ENCODE measurements around the gene PRR13. TPM values are rescaled to one million over a fixed set of nuclear protein-coding genes. Genes with fewer than 3 reads are reported as not detected.

PRR13 gene
- total and polyA plus RNA-seq, 2 of the 8 experiments (the other 6 are each of a cell fraction or from before 2014, with no cell fraction given) = 82.9 to 185 TPM

Other genes starting within 250 kb of the PRR13 start
- 0.54 and 1.2 TPM in 2 replicates for gene ITGB7, start 234.5 kb upstream of the PRR13 start, total RNA-seq (2021; fragmentation: NEBNext Ultra II Directional; extraction: Animal tissue kit (Norgen Biotek cat#: 25700))
- gene ITGB7, start 234.5 kb upstream of the PRR13 start, polyA plus RNA-seq (2011; rRNA removed) = 0.25 and 0.35 TPM in 2 replicates
- 68.6 and 68.9 TPM in 2 replicates for gene RARG, start 209.5 kb upstream of the PRR13 start, total RNA-seq (2021; fragmentation: NEBNext Ultra II Directional; extraction: Animal tissue kit (Norgen Biotek cat#: 25700))
- 68.6 and 84.2 TPM in 2 replicates for gene RARG, start 209.5 kb upstream of the PRR13 start, polyA plus RNA-seq (2011; rRNA removed)
- 47.0 and 52.7 TPM in 2 replicates for gene ESPL1, start 173.4 kb upstream of the PRR13 start, total RNA-seq (2021; fragmentation: NEBNext Ultra II Directional; extraction: Animal tissue kit (Norgen Biotek cat#: 25700))
- 31.8 and 49.6 TPM in 2 replicates for gene ESPL1, start 173.4 kb upstream of the PRR13 start, polyA plus RNA-seq (2011; rRNA removed)
- 265 and 290 TPM in 2 replicates for gene PFDN5, start 146.2 kb upstream of the PRR13 start, total RNA-seq (2021; fragmentation: NEBNext Ultra II Directional; extraction: Animal tissue kit (Norgen Biotek cat#: 25700))
- gene PFDN5, start 146.2 kb upstream of the PRR13 start, polyA plus RNA-seq (2011; rRNA removed) = 339 and 630 TPM in 2 replicates
- 77.1 and 83.3 TPM in 2 replicates for gene MYG1, start 142.0 kb upstream of the PRR13 start, total RNA-seq (2021; fragmentation: NEBNext Ultra II Directional; extraction: Animal tissue kit (Norgen Biotek cat#: 25700))
- 104 and 117 TPM in 2 replicates for gene MYG1, start 142.0 kb upstream of the PRR13 start, polyA plus RNA-seq (2011; rRNA removed)
- 66.1 and 68.2 TPM in 2 replicates for gene AAAS, start 120.1 kb upstream of the PRR13 start, total RNA-seq (2021; fragmentation: NEBNext Ultra II Directional; extraction: Animal tissue kit (Norgen Biotek cat#: 25700))
- gene AAAS, start 120.1 kb upstream of the PRR13 start, polyA plus RNA-seq (2011; rRNA removed) = 97.6 and 126 TPM in 2 replicates
- 0.13 TPM in 1 of 2 replicates, not detected in the other for gene SP7, start 105.4 kb upstream of the PRR13 start, total RNA-seq (2021; fragmentation: NEBNext Ultra II Directional; extraction: Animal tissue kit (Norgen Biotek cat#: 25700))
- 0.12 and 0.27 TPM in 2 replicates for gene SP7, start 105.4 kb upstream of the PRR13 start, polyA plus RNA-seq (2011; rRNA removed)
- 75.2 and 79.1 TPM in 2 replicates for gene SP1, start 61.6 kb upstream of the PRR13 start, total RNA-seq (2021; fragmentation: NEBNext Ultra II Directional; extraction: Animal tissue kit (Norgen Biotek cat#: 25700))
- gene SP1, start 61.6 kb upstream of the PRR13 start, polyA plus RNA-seq (2011; rRNA removed) = 46.4 and 50.7 TPM in 2 replicates
- gene AMHR2, start 17.9 kb upstream of the PRR13 start, total RNA-seq (2021; fragmentation: NEBNext Ultra II Directional; extraction: Animal tissue kit (Norgen Biotek cat#: 25700)) = 0.34 and 0.35 TPM in 2 replicates
- 0.29 and 0.47 TPM in 2 replicates for gene AMHR2, start 17.9 kb upstream of the PRR13 start, polyA plus RNA-seq (2011; rRNA removed)
- 1,114 and 1,123 TPM in 2 replicates for gene PCBP2, start 10.4 kb downstream of the PRR13 start, total RNA-seq (2021; fragmentation: NEBNext Ultra II Directional; extraction: Animal tissue kit (Norgen Biotek cat#: 25700))
- 470 and 473 TPM in 2 replicates for gene PCBP2, start 10.4 kb downstream of the PRR13 start, polyA plus RNA-seq (2011; rRNA removed)
- 21.4 and 23.4 TPM in 2 replicates for gene MAP3K12, start 57.7 kb downstream of the PRR13 start, total RNA-seq (2021; fragmentation: NEBNext Ultra II Directional; extraction: Animal tissue kit (Norgen Biotek cat#: 25700))
- 42.7 and 54.1 TPM in 2 replicates for gene MAP3K12, start 57.7 kb downstream of the PRR13 start, polyA plus RNA-seq (2011; rRNA removed)
- gene TARBP2, start 59.5 kb downstream of the PRR13 start, total RNA-seq (2021; fragmentation: NEBNext Ultra II Directional; extraction: Animal tissue kit (Norgen Biotek cat#: 25700)) = 66.1 and 69.9 TPM in 2 replicates
- 122 and 135 TPM in 2 replicates for gene TARBP2, start 59.5 kb downstream of the PRR13 start, polyA plus RNA-seq (2011; rRNA removed)
- 0.80 TPM in 1 of 2 replicates, not detected in the other for gene NPFF, start 65.8 kb downstream of the PRR13 start, total RNA-seq (2021; fragmentation: NEBNext Ultra II Directional; extraction: Animal tissue kit (Norgen Biotek cat#: 25700))
- not detected in 2 replicates for gene NPFF, start 65.8 kb downstream of the PRR13 start, polyA plus RNA-seq (2011; rRNA removed)
- gene ATF7, start 184.6 kb downstream of the PRR13 start, total RNA-seq (2021; fragmentation: NEBNext Ultra II Directional; extraction: Animal tissue kit (Norgen Biotek cat#: 25700)) = 16.6 and 18.4 TPM in 2 replicates
- 8.3 and 10.1 TPM in 2 replicates for gene ATF7, start 184.6 kb downstream of the PRR13 start, polyA plus RNA-seq (2011; rRNA removed)
- gene ATP5MC2, start 234.3 kb downstream of the PRR13 start, total RNA-seq (2021; fragmentation: NEBNext Ultra II Directional; extraction: Animal tissue kit (Norgen Biotek cat#: 25700)) = 401 and 408 TPM in 2 replicates
- 823 and 952 TPM in 2 replicates for gene ATP5MC2, start 234.3 kb downstream of the PRR13 start, polyA plus RNA-seq (2011; rRNA removed)